Astrocyte (in vitro differentiated cells and primary cell): ENCODE data around the gene LDLRAD4.

ENCODE experiments used
- EZH2 ChIP-seq: IDR thresholded peaks from 2 replicates; pipeline ENCODE4 v1.6.1; 2012; ENCODE audit warnings: mild to moderate bottlenecking, low read length, inconsistent platforms; ENCODE audit not compliant: insufficient read depth
- TF ChIP-seq, protein P1 (sequence below): IDR thresholded peaks from 2 replicates; pipeline ENCODE4 v1.5.1; 2011; ENCODE audit warnings: low read depth, mild to moderate bottlenecking, inconsistent platforms, low read length, moderate library complexity; ENCODE audit not compliant: insufficient read depth

DNA sequence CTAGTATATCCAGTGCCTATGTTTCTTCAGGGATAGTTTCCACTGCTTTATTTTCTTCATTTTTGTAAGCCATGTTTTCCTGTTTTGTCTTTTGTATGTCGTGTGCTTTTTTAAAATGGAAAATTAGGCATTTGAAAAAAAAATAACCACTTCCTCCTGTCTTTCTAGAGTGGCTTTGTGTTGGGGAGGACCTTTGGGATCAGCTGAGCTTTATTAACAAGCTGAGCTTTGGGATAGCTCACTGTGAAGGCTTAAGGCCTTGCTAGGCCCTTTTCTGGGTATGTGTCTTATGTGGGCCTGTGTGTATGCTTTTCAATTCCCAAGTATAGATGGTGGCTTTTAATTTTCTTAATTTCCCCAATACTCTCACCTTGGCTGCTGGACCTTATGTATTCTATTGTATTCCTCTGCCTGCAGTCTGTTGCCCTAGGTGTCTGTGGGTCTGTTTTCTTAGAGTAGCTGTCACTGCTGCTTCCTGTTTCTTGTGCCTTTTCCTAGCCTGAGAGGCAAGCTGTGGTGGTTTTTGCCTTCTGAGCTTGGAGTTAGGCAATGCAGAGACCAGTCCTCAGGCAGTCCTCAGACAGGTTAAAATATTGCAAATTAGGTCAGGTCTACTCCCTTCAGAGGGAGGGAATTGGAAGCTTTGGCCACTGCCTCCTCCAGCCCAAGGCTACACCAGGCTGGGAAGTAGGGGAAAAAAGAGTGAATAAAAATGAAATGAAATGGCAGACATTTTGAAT, 134.7 kb downstream of the LDLRAD4 start:
- TF ChIP-seq, protein P1, sequence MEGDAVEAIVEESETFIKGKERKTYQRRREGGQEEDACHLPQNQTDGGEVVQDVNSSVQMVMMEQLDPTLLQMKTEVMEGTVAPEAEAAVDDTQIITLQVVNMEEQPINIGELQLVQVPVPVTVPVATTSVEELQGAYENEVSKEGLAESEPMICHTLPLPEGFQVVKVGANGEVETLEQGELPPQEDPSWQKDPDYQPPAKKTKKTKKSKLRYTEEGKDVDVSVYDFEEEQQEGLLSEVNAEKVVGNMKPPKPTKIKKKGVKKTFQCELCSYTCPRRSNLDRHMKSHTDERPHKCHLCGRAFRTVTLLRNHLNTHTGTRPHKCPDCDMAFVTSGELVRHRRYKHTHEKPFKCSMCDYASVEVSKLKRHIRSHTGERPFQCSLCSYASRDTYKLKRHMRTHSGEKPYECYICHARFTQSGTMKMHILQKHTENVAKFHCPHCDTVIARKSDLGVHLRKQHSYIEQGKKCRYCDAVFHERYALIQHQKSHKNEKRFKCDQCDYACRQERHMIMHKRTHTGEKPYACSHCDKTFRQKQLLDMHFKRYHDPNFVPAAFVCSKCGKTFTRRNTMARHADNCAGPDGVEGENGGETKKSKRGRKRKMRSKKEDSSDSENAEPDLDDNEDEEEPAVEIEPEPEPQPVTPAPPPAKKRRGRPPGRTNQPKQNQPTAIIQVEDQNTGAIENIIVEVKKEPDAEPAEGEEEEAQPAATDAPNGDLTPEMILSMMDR: no peak
- TF ChIP-seq EZH2: no peak
